Breast epithelium (tissue), 4 donors: ENCODE measurements around the gene FGFR1OP2. TPM values are rescaled to one million over a fixed set of nuclear protein-coding genes. Genes with fewer than 3 reads are reported as not detected.

ENCODE experiments used
- DNase-seq, 2 donors: peaks; one replicate each; pipeline ENCODE4 v3.0.0-alpha.2; 2019; ENCODE audit warnings: low spot score in 2 of 2
- H3K27ac ChIP-seq, 2 donors: fragments of 200-600 bp; sonication (generic) in 1 of 2; one replicate each; pipeline ENCODE4 v1.5.1; 2016 to 2019; ENCODE audit warnings: mild to moderate bottlenecking in 1 of 2
- H3K27me3 ChIP-seq, 2 donors: fragments of 200-600 bp; sonication (generic) in 1 of 2; one replicate each; pipeline versions ENCODE4 v1.5.1 to v1.6.0; 2017 to 2019; ENCODE audit warnings: control low read depth in 1 of 2, mild to moderate bottlenecking in 1 of 2
- H3K36me3 ChIP-seq: fragments of 200-600 bp; one replicate; pipeline ENCODE4 v1.5.1; 2019
- H3K4me1 ChIP-seq, 2 donors: fragments of 200-600 bp; sonication (generic); one replicate each; pipeline ENCODE4 v1.5.1; 2016 to 2019; ENCODE audit warnings: control low read depth in 1 of 2
- H3K4me3 ChIP-seq, 3 donors: fragments of 200-600 bp; sonication (generic); 1 replicate in 2 of 3; 2 replicates in 1 of 3; pipeline ENCODE4 v1.5.1; 2016 to 2019; ENCODE audit warnings: mild to moderate bottlenecking in 3 of 3, moderate library complexity in 2 of 3
- H3K9me3 ChIP-seq, 2 donors: fragments of 200-600 bp; sonication (generic) in 1 of 2; one replicate each; pipeline ENCODE4 v1.5.1; 2016 to 2019; ENCODE audit warnings: control low read depth in 1 of 2
- CTCF ChIP-seq, 3 donors: fragments of 450-650 bp; IDR thresholded peaks; one replicate each; pipeline ENCODE4 v1.5.1; 2016 to 2017; ENCODE audit warnings: antibody characterized with exemption in 3 of 3, mild to moderate bottlenecking in 3 of 3, moderate library complexity in 3 of 3
- POLR2A ChIP-seq: fragments of 450-650 bp; IDR thresholded peaks from one replicate; pipeline ENCODE4 v1.6.1; 2016; ENCODE audit warnings: antibody characterized with exemption, mild to moderate bottlenecking, moderate library complexity
- POLR2AphosphoS5 ChIP-seq, 3 donors: sonication (generic); formaldehyde crosslinking; IDR thresholded peaks; one replicate each; pipeline ENCODE4 v1.6.1; 2017; ENCODE audit warnings: antibody characterized with exemption in 3 of 3
- intact Hi-C: fragments of 100-400 bp; cut with DNase I; formaldehyde crosslinking; loops from one replicate; pipeline ENCODE4 v1.15.1; 2023; ENCODE audit warnings: low total_unique reads
- total RNA-seq, 3 donors: library from RNA; depleted of rRNA; stranded (reverse); fragments of >200 nt; gene quantifications; one replicate each; pipeline ENCODE4 v1.1.0, GENCODE V29; 2016

The FGFR1OP2 gene
- total RNA-seq, 3 donors from 2014 or later, result 87.8 to 111 (median 92.5) TPM

GRCh38 chr12:26982866-26983265 is 44.6 kb downstream of the FGFR1OP2 start:
- no peaks in the 10 kb centered on the region for H3K36me3 ChIP-seq
- intact Hi-C loops, result no loop called here
- H3K4me1 ChIP-seq, result no peaks in the 10 kb centered on the region
- H3K27me3 ChIP-seq, result no peaks in the 10 kb centered on the region
- no peak overlapping the region for H3K27ac ChIP-seq
- H3K4me3 ChIP-seq, result no peak overlapping the region
- no peak for DNase-seq
- H3K9me3 ChIP-seq, result no peaks in the 10 kb centered on the region
- TF ChIP-seq POLR2A, result no peak
- TF ChIP-seq CTCF (IDR thresholded peaks at IDR 0.05), result no peak
- TF ChIP-seq POLR2AphosphoS5 (IDR thresholded peaks at IDR 0.05), result no peak

GRCh38 chr12:26987634-26988424 is 49.6 kb downstream of the FGFR1OP2 start:
- DNase-seq, result no peak
- H3K4me1 ChIP-seq, result no peaks in the 10 kb centered on the region
- H3K27ac ChIP-seq, result no peak overlapping the region
- H3K9me3 ChIP-seq, result no peaks in the 10 kb centered on the region
- H3K27me3 ChIP-seq, result no peaks in the 10 kb centered on the region
- TF ChIP-seq CTCF (IDR thresholded peaks at IDR 0.05) (no peak), POLR2AphosphoS5 (IDR thresholded peaks at IDR 0.05) (no peak), POLR2A (no peak)
- intact Hi-C loops, result no loop called here
- no peak overlapping the region for H3K4me3 ChIP-seq
- no peaks in the 10 kb centered on the region for H3K36me3 ChIP-seq

GRCh38 chr12:26988703-26989102 is 50.4 kb downstream of the FGFR1OP2 start:
- no peaks in the 10 kb centered on the region for H3K9me3 ChIP-seq
- TF ChIP-seq CTCF (IDR thresholded peaks at IDR 0.05) (no peak), POLR2AphosphoS5 (IDR thresholded peaks at IDR 0.05) (no peak), POLR2A (no peak)
- H3K36me3 ChIP-seq, result no peaks in the 10 kb centered on the region
- no peaks in the 10 kb centered on the region for H3K27me3 ChIP-seq
- no peak overlapping the region for H3K27ac ChIP-seq
- H3K4me3 ChIP-seq, result no peak overlapping the region
- DNase-seq, result no peak
- H3K4me1 ChIP-seq, result no peaks in the 10 kb centered on the region
- intact Hi-C loops, result no loop called here

- Histone ChIP-seq H3K36me3 (no peaks in the 10 kb centered on the region), H3K27me3 (no peaks in the 10 kb centered on the region), H3K27ac (no peak overlapping the region), H3K4me1 (no peaks in the 10 kb centered on the region), H3K4me3 (no peak overlapping the region), H3K9me3 (no peaks in the 10 kb centered on the region)
- TF ChIP-seq POLR2AphosphoS5 (IDR thresholded peaks at IDR 0.05), result no peak
- no peak for TF ChIP-seq POLR2A
- TF ChIP-seq CTCF (IDR thresholded peaks at IDR 0.05), result no peak
- intact Hi-C loops, result no loop called here
- DNase-seq, result no peak
Measured at GRCh38 chr12:26989873-26990272, 51.6 kb downstream of the FGFR1OP2 start.

GRCh38 chr12:26991826-26992225 is 53.6 kb downstream of the FGFR1OP2 start:
- H3K4me3 ChIP-seq, result no peak overlapping the region
- no peaks in the 10 kb centered on the region for H3K36me3 ChIP-seq
- TF ChIP-seq CTCF (IDR thresholded peaks at IDR 0.05) (no peak), POLR2AphosphoS5 (IDR thresholded peaks at IDR 0.05) (no peak), POLR2A (no peak)
- no peaks in the 10 kb centered on the region for H3K27me3 ChIP-seq
- H3K27ac ChIP-seq, result no peak overlapping the region
- no peaks in the 10 kb centered on the region for H3K4me1 ChIP-seq
- no peak for DNase-seq
- intact Hi-C loops, result no loop called here
- H3K9me3 ChIP-seq, result no peaks in the 10 kb centered on the region
